Stimulated activated CD8-positive, alpha-beta memory T cell treated with anti-CD3 and anti-CD28 coated beads, Interleukin-12 subunit alpha, Interleukin-12 subunit beta, amount 100 ng/mL, for 1 hour (primary cell): ENCODE data around the gene WDR83.
A peak's percentile ranks its signal among the peaks of the same experiment; 100 is the strongest.

Experiments used
- DNase-seq: peaks from one replicate; pipeline ENCODE4 v3.0.0-alpha.2; 2020; ENCODE audit warnings: low read depth

WDR83 gene

DNA sequence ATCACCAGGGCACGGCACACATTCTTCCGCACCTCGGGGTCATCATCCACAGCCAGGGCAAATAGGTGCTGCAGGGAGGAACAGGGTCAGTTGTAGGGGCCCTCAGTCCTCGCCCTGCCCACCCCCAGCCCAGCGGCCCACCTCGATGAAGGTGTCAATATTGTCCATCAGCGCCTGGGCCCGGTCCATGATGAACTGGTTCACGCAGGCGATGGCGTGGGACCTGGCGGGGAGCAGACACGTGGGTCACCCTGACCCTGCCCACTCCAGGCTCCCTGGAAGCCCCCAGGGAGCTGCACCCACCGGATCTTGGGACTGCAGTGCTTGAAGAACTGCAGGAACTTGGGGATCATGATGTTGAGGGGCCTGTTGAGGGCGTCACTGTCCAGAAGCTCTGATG lies 48.5 kb downstream of the WDR83 start:
- DNase-seq = no peak

DNA sequence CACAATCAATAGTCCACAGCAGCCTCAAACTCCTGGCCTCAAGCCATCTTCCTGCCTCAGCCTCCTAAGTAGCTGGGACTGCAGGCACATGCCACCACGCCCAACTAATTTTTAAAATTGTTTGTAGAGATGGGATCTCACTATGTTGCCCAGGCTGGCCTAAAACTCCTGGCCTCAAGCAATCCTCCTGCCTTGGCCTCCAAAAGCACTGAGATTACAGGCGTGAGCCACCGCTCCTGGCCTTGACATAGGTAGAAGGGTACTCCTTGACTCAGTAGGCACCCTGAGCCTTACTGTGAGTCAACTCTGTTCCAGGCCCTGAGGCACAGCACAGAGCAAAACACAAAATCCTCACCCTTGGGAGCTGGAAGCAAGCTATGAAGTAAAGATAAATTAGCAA lies 49.3 kb downstream of the WDR83 start:
- DNase-seq = no peak

DNA sequence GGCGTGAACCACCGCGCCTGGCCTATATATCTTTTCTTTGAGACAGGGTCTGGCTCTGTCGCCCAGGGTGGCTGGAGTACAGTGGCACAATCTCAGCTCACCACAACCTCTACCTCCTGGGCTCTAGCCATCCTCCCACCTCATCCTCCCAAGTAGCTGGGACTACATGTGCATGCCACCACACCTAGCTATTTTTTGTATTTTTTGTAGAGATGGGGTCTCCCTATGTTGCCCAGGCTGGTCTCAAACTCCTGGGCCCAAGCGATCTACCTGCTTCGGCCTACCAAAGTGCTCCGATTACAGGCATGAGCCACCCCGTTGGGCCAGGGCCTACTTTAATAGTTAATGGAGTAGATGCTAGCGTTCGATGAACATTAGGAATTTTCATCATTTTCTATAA lies 53.7 kb downstream of the WDR83 start:
- no peak for DNase-seq

DNA sequence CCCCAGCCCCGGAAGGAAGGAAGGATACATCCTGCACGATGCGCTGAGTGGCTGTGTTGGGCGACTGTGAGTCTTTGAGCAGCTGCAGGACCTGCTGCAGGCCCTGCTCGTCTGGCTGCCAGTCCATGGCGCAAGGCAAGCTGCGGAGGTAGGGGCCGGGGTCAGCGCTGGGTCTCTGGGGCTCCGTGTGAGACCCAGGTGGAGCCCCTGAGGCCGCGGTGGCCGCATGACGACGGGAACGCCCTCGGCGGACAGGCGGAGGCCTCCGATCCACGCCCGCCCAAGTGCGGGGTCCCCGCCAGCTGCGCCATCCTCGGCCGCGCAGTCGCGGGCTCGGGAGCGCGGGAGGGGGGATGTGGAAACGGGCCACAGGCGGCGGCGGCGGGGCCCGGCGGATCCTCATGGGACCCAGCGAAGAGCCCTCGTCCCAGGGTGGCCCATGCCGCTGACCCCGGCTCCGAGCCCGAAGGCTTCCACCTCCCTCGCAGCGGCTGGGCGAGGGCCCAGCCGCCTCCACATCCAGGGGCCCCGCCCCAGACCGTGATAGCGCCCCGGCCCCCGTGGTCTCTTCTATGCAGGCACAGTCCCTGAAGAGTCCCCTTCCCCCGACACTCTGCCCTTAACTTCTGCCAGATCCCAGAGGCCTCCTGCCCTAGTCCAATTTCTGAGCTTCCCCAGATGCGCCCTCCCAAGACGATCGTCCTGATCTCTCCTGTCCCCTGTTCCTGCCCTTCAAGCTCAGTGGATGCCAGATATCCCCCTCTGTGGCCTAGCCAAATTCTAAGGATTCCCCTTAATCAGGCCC lies 54.4 kb downstream of the WDR83 start:
- no peak for DNase-seq

DNA sequence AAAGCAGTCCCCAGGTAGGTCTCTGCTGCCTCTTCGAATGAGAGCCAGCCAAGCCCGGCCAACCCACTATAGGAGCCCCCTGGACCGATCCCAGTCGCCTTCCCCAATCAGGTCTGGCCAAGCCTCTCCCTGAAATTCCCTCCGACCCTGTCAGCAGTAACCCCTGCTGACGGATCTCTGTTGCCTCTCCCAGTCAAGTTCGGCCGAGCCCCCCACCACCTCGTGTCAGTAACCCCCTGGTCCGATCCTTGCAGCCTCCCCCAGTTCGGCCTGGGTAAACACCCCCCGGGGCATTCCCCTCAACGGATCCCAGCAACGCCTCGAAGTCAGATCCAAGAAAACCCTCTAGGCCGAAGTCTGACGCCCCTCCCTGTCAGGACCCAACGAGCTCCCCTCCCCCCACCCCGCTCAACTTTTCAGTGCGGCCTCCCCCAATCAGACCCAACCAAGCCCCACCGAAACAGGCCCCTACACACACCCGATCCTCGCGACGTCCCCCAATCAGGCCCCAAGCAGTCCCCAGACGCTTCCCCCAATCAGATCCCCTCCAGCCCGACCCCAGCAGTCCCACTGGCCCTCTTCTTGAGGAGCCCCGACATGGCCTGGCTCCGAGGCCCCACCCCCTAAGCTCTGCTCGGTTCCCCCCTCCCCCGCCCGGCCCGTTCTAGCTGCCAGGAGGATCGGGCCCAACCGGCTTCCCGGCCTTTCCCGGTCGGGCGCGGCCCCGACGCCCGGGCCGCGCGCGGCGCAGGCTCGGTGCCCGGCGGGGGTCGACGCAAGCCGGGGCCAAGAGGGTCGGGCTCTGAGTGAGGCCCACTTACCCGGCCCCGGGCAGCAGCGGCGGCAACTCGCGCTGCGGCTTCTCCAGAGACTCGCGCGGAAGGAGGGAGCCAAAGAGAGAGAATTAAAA lies 55.3 kb downstream of the WDR83 start:
- peak; percentile 23 for DNase-seq

DNA sequence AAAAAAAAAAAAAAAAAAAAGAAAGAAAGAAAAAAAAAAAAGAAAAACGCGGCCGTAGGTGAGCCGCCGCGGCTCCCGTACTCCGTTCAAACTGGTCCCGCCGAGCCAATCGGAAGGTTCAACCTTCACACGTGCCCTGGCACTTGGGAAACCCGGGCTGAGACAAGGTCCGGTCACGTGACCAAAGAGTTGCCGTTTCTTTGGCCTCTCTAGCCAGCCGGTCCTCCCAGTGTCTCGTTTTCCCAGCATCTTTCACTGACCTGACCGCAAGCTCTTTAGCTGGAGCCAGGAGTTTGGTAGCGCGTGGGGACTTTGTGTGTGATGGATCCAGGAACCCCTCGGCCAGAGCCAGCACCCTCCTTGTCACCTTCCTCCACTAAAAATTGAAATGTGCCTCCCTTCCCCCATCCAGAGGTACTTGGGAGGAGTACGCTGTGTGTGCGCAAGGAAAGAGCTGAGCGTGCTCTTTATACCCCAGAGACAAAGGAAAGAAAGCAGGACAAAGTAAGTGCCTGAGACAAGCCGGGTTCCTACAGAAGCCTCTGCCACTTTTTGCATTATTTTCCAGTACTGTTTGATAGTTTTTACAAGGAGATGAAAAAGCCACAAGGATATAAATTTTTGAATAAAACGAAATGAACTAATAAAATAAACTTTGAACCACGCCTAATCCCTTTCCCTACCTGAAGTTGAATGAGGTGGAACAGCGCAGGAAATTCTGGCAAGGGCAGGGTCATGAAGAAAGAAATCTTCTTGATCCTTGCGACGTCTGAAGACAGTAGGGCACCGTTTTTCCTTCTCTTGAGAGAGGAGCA lies 56.2 kb downstream of the WDR83 start:
- DNase-seq = peak; percentile 90

DNA sequence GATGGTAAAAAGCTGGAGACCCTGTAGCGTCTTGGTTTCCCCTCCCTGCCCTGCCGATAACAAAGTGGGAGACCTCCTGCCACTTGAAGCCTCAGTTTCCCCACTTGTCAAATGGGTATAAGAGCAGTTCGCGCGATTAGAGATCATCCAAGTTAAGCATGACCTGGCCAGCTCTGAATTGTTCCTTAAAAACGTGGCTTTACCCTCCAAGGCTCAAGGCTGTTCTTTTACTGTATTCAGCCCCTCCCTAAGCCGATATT lies 56.7 kb downstream of the WDR83 start:
- no peak for DNase-seq

DNA sequence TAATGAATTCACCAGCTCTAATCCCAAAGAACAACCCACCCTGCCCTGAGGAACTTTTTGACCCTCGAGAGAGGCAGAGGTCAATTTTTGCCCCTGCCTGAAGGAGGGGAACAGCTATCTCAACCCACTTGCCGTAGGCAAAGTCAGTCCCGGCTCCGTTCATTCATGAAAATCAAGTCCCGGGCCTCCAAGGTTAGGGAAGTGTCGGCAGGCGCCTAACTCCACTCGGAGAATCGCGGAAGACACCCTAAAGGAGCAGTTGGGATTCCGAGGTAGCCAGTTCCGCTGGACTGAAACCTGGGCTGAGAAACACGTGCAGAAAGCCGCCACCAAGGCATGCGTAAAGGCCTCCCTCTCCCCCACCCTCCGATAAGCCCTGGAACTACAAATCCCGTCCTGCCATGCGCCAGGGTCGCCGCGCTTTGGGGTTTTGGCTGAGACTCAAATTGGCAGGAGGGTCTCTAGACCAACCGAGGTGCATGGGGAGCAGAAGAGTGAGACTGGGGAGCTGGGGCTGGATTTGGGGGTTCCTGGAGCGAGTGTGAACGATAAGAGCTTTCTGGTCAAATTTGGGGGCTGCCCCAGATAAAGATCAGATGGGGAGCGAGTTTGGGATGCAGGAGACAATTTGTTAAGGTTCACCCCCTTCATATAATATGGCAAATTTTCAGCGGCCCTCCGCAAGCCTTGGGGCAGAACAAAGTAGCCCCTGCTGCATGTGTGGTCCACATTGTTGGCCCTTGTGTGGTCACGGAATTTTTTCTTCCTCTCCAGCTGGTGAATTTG lies 57.2 kb downstream of the WDR83 start, which contains the start of gene TNPO2:
Gene TNPO2 (minus strand): TSS at position 292 of the 786 bp plus-strand sequence. CDS start 2,955 bp downstream, outside the sequence.
- DNase-seq = peak; percentile 47
